Fibroblast of skin of left biceps (primary cell): Measurements from ENCODE around the gene H1-8.
A peak's percentile ranks its signal among the peaks of the same experiment; 100 is the strongest.
"Not testable (repeated sequence)": the region's sequence is repeated elsewhere in the genome, so short reads cannot be mapped to it uniquely, and the experiment has no call there.

ENCODE experiments used
- DNase-seq, 2 experiments: peaks; one replicate each; pipeline ENCODE4 v3.0.0-alpha.2; 2013; ENCODE audit warnings: low read depth in 2 of 2

The H1-8 gene, protein sequence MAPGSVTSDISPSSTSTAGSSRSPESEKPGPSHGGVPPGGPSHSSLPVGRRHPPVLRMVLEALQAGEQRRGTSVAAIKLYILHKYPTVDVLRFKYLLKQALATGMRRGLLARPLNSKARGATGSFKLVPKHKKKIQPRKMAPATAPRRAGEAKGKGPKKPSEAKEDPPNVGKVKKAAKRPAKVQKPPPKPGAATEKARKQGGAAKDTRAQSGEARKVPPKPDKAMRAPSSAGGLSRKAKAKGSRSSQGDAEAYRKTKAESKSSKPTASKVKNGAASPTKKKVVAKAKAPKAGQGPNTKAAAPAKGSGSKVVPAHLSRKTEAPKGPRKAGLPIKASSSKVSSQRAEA

DNA sequence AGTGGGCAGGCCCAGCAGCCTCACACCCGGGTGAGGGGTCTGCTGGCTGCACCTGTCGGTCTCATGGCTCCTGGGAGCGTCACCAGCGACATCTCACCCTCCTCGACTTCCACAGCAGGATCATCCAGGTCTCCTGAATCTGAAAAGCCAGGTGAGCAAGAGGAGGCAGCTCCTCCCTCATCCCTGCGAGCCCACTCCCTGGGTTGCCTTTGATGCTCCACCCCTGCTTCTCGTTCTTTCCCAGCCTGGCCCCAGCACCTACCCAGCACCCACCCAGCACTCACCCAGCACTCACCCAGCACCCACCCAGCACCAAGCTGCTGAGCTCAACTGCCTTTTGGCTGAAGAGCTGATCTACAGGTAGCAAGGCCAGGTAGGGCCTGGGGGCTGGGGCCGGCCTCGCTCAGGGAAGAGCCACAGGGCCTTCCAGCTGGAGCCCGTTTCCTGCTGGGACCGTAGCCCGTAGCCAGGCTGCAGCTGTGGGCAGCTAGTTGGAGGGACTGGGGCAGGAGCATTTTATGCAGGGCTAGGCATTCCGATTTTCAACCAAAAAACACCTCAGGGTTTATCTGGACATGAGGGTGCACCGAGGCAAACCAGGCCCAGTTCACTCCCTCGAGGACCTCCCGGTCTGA, at the start of gene H1-8:
Gene H1-8, plus strand, starts transcription at position 20 of the 635 bp plus-strand sequence. Its CDS starts 44 bp downstream, at position 64.
- DNase-seq = no peak

DNA sequence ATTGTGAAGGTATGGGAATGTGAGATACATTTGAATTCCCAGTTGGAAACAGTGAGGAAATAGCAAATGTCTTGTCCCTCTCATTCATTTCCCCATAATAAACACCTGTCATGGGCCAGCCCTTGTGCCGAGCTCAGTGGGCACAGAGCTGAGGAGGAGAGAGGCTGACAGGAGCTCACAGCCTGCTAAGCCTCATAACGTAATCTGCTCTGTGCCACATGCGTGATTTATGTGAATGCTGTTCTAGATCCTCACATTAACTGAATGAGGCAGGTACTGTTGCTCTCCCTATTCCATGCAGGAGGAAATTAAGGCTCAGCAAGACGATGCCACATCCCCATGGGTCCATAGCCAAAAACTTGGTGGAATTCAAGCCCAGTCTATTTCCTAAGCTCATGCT, 49.8 kb upstream of the H1-8 start:
- DNase-seq = no peak

DNA sequence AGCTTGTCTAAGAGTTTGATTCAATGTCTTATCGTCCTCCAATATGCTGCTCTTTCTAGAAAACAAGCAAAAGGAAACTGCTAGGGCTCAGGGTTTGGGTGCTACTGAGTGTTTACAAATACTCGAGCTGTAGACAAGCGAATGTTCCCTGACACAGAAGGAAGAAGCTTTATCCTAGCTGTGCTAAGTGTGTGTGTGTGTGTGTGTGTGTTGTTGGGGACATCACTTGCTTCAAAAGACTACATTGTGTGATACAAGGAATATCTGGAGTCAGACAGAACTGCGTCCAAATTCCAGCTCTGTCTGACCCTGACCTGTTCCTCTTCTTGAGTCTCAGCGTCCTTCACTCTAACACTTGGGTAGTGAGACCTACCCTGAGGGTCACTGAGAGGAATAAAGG, 48.5 kb upstream of the H1-8 start:
- DNase-seq = not testable (repeated sequence)

DNA sequence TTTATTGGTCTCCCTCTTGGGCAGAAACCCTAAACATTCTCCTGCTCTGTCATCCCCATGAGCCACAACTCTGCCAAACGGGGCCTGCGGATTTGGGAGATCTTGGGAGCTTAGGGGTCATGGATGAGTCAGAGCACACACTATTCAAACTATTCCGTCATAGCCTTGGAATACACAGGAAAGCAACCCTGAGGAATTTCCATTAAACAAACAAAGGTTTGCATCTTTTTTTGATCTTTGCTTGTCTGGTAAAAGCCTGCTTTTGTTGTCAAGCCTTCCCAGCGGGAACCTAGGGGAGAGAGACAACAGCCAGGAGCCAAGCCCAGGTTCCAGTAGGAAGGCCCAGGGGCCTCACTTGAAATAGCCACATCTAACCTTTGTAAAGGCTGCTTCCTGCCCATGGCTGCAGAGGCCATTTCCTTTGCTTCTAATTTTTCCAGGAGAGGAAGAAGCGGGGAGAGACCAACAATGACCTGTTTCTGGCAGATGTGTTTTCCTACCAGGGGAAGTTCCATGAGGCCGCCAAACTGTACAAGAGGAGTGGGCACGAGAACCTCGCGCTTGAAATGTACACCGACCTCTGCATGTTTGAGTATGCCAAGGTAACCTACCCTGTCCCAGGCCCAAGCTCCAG, 47.9 kb upstream of the H1-8 start:
- DNase-seq = peak in 1 of 2 experiments; percentile 23

DNA sequence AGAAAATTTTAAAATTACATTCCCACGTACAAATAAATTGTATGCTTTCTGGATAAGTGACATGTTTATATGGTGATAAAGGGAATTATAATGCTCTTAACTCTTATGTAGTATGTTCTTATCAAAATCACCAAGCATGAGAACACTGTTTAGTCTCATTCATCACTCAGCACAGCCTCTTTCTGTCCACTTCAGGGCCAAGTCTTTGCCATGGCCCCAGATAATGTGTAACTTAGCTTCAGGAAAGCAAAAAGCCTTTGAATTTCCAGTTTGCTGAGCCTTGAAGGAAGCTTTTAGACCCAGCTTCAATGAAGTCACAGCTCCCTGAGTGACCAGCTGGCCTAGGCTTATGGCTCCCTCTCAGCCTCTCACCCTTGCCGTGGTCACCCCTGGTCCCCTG, 45.1 kb upstream of the H1-8 start:
- DNase-seq = not testable (repeated sequence)

DNA sequence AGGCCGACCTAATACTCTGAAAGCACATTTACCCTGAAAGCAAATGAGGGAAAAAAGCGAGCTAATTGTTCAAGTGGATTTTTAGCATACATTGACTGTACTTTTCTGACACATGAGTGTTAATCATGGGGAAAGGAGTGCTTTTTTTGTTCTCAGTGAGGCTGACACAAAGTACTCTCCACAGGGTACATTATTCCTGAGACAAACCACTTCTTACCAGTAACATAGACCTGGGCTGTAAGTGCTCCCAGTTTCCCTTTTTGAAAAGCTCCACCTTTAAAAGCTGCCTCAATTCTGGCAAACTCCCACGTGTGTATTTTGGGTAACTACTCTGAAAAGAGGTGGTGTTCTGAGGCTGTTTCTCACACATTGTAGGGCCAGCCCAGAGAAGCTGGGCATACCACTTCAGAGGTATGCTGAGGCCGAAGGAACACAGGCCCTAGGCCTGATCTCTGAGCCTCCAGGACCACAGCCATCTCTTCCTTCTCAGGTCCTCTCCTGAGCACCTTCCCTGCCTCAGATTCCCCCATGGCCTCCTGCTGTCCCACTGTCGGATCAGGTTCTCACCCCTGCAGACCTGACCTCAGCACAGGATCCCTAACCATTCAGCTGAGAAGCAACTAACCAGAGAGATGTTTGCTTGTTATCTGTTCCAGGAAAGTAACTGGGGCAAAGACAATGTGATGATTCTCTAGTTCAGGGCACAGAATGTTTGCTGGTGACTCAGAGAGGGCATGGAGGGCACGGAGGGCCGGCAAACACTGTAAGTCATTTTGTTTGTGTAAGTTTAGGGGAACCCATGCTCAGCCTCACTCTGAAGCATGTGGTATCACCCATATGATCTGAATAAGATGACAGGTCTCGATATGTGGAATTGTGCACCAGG, 44.1 kb upstream of the H1-8 start:
- DNase-seq = not testable (repeated sequence)

DNA sequence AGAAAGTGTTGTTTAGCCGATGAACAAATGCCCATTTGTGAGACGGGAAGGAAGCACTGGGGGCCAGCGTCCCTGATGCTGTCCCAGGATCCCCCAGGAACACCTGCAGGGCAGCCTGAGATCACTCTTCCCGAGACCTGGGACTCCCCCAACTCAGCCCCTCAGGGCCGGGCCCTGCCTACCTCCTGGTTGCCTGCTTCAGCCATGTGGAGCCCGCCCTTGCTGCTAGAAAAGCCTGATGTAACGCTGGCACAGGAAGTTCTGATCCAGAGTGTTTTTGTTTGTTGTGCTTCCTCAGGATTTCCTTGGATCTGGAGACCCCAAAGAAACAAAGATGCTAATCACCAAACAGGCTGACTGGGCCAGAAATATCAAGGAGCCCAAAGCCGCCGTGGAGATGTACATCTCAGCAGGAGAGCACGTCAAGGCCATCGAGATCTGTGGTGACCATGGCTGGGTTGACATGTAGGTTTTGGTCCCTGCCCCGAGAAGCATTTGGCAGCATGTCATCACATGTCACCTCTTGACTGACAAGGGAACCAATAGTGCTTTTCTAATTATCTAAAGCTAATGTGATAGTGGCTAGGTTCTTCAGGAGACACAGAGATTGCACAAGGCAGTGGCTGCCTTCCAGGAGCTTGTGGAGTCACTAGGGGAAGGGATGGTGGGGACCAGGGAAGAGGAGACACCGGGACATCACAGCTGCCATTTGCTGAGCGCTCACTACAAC, 43.2 kb upstream of the H1-8 start:
- DNase-seq = not testable (repeated sequence)

DNA sequence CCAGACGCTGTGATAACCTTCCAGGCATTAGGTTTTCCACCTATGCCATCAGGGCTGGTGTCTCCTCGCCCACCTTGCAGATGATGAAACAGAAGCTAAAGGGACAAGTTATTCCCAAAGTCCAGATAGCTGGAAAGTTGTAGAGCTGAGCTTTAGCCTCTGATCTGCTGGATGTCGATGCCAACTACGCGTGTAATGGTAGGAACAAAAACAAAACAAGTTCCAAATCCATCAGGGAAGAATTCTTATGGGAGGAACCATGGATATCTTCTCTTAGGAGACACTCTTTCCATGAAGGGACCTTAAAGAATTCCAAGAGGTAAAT, 42.7 kb upstream of the H1-8 start:
- no peak for DNase-seq

DNA sequence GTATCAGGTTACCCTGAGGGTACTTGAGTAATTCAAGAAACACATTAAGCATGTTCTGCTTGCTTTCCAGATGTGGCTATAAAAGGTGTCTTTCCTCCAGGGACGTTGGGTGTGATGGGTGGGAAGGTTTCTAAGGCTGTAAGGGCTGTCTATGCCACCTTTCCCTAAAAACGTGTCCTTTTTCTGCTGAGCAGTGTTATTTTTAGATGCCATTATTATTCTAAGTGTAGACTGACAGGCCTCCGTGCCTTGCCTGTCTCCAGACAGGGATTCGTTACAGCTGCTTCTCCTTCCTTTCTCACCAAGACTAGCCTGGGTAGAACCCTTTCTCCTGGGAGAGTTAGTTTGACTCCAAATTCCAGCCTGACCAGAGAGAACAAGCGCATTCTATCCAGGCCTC, 41.3 kb upstream of the H1-8 start:
- DNase-seq = no peak

DNA sequence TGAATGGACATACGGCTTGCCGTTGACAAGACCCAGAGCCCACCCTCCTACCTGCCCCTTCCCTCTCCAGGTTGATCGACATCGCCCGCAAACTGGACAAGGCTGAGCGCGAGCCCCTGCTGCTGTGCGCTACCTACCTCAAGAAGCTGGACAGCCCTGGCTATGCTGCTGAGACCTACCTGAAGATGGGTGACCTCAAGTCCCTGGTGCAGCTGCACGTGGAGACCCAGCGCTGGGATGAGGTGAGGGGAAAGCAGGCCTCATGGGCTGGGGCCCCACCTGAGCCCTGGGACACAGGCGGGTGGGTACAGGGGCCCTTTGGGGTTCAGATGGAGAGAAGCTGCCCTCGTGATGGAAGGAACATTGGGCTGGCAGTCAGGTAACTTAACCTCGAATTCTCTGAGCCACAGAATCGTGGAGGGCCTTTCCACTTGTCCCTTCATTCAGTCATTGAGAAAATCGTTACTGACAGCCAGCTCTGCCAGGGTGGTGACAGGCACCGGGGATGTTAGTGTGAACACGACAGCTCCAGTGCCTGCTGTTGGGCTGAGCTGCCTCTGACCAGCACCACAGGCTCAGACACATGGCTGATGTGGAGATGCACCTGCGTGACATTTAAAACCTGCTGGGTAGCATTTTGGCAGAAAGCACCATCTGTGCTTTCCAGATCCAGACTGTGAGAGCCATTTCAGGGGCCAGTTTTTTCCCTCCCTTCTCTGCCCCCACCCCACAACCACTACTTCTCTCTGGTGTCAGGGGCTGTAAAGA, 40.1 kb upstream of the H1-8 start:
- DNase-seq = no peak

DNA sequence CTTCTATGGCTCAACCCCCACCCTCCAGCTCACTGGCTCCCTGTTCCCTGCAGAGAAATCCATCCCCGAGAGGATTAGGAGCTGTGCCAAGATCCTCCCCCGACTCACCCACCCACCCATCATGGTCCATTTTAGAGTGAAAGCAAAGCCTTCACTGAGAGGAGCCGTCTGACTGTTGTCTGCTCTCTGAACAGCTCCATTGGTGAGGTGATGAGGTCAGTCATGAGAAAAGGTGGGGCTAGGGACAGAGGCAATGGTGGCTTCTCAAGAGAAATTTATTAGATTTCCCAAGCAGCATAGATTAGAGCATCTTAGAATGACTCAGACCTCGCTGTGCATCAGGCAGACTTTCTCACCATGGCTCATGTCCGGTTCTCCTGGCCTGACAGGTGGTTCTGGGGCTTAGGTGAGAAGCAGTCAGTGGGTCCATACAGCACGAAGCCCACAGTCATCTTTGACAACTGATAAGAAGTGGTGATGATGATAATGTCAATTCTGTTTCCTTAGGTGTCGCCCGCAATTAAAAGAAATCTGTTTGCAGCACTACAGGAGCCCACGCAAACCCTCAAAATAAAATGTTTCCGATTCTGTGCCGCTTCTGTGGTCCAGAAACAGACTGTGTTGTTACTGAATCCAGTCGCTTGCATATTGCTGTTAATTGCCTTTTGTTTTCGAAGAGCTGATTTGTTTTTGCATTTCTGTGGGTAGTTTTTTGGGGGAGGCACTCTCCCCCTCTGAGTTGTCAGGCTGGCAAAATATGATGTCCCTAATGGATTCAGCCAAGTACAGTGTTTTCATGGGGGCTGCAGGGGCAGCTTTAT, 39.3 kb upstream of the H1-8 start:
- DNase-seq = no peak

DNA sequence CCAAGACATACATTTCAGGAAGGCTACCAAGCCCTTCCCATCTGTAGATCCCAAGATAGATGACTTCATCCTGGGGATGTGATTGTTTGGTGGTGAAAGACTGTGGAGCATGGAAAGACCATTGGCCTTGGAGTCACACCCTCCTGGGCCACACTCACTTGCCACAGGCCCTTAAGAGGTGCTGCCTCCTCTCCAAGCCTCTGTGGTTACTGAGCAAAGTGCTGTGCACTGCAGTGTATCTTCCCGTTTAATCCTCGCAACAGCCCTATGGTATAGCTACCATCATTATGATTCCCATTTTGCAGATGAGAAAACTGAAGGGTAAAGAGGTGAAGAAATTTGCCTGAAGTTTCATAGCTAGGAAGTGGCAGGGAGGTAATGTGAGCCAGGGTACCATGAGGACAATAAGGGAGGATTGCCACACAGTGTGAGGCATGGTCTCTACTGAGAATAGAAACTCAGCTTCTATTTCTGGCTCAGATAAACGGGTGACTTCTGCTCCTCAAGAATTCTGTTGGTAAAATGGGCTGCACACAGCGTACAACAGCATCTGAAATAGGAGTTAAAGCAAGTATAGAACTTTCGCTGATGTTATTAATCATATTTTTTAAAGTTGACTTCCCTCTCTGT, 38.4 kb upstream of the H1-8 start:
- DNase-seq = no peak

DNA sequence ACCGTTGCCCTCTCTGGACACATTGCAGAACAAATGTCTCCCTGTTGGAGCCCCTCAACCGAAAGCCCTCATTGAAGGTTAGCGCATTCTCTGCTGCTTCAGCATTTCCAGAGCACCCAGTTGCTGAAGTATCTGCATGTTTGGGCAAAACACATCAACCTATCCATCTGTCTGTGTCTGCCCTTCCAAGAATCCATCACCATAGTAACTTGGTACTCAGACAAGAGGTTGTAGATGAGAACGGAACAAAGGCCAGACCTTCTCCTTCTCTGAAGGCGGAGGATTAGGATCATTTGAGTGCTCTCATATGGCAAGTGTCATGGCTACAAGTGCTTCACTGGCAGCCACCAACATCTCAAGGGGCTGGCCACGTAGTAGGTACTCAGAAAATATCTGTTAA, 37.6 kb upstream of the H1-8 start:
- DNase-seq = no peak

DNA sequence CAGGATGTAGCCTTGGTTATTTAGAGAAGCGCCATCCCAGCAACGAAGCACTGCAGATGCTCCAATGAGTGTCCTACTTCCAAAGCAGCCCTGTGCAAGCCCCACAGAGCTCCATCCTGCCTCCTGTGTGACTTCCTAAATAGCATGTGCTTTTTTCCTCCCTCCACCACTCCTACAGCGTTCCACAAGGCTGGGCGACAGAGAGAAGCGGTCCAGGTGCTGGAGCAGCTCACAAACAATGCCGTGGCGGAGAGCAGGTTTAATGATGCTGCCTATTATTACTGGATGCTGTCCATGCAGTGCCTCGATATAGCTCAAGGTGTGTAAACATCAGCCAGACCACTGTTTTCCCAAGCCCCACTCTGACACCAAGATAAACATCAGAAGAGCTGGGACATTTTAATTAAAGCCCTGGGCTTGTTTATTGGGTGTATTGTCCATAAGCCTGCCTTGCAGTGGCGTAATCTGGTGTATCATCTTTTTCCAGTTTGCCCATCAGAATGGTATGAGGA, 36.7 kb upstream of the H1-8 start:
- DNase-seq = no peak

DNA sequence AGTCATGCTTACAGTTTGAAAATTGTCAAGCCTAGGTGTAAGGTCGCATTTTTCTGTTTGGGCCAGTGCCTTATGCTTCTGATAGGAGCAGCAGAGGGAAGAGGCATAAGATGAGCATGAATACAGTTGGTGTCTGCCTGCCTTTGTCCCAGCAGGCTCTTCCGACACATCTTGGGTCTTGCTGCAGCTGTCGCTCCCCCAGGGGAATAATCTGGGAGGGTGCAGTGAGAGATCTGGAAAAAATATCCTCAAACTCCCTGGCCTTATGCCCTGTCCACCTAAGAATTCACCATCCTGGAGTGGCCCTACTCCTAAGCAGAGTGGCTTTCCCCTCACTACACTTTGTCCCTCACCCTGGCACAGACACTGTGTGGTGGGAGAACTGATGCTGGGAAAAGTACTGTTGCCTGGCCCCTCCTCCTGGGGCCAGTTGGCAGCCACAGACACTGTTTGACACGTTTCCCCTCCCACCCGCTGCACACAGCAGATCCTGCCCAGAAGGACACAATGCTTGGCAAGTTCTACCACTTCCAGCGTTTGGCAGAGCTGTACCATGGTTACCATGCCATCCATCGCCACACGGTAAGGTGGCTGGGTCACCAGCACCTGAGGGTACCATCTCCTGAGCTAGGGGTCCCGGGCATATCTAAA, 35.7 kb upstream of the H1-8 start:
- no peak for DNase-seq

DNA sequence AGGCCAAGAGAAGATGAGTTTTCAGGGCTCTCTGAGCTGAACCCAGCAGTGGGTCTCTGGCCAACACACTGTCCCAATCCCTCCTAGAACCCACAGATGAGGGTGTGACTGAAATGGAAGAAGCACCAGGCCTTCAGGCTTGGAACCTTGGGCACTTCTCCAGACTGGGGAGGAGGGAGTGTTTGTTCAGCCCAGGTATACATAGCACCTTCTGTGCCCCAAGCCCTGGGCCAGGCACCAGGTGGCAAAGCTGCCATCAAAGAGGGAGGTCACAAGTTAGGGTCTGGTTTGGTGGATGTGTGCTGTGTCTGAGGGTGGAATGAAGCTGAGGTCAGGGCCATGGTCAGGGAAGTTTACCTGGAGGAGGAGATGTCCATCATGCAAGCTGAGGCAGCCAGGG, 30.4 kb upstream of the H1-8 start:
- DNase-seq = no peak

DNA sequence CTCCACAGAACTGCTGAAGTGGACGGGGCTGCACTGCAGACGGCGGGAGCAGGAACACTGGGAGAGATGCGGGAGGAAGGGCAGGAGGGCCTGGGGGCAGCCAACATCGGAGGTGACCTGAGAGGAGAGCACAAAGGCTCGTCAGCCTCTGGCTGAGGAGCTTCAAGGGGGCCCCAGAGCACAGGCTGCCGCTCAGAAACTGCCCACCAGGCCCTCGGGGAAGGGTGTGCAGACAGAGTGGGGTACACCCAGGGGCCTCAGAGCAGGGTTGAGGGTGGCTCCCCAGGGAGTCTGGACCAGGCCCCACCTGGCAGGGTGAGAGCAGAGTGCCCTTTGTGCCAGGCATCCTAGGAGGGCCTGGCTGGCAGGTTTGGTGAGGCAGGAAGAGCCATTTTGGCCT, 29.3 kb upstream of the H1-8 start:
- DNase-seq = no peak

DNA sequence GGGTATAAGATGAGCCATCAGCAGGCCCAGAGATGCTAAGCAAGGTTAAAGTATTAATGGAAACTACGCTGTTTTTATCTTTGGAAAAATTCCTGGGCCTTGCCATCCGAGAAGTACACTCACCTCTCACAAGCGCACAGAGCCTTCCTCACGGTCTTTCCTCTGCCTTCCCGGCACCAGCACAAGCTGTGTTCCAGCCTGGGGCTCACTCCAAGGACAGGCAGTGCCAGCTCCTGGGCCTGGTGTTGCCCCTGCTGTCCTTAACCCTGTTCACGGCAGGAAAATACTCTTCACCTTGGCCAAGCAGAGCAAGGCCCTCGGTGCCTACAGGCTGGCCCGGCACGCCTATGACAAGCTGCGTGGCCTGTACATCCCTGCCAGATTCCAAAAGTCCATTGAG, 28.9 kb upstream of the H1-8 start:
- no peak for DNase-seq

DNA sequence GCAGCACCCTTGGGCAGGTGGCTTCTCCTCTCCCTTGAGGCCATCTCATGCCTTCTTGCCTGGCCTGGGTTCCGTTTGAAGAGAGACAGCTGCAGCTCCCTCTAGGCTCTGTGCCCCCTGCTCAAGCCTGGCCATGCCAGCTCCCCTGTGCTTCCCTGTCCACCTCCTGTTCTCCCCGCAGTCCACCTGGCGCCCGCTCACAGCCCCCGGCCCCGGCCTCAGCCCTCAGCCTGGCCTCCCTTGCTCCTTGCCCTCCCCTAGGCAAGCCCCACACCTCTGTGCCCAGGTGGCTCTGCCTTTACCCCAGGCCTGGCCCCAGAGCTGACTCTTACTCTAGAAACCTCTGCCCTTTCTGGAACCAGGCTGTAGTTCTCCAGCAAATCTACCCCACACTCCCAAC, 28.4 kb upstream of the H1-8 start:
- no peak for DNase-seq
